Hepatocyte (in vitro differentiated cells): ENCODE measurements around the gene DUXA. TPM values are rescaled to one million over a fixed set of nuclear protein-coding genes. Genes with fewer than 3 reads are reported as not detected.
"Not testable (repeated sequence)": the region's sequence is repeated elsewhere in the genome, so short reads cannot be mapped to it uniquely, and the experiment has no call there.

ENCODE experiments used
- DNase-seq: peaks from one replicate; pipeline ENCODE4 v3.0.0-alpha.2; 2016; ENCODE audit warnings: low spot score
- H2AFZ ChIP-seq: fragments of 200-600 bp; sonication (generic); 2 replicates; pipeline ENCODE4 v1.6.0; 2016; ENCODE audit warnings: antibody characterized with exemption, mild to moderate bottlenecking
- H3K27ac ChIP-seq: fragments of 200-600 bp; sonication (generic); 2 replicates; pipeline ENCODE4 v1.5.1; 2016; ENCODE audit warnings: mild to moderate bottlenecking
- H3K27me3 ChIP-seq: fragments of 200-600 bp; sonication (generic); 2 replicates; pipeline ENCODE4 v1.6.1; 2016
- H3K36me3 ChIP-seq: fragments of 200-600 bp; sonication (generic); replicated peaks from 2 replicates; pipeline ENCODE4 v1.5.1; 2016; ENCODE audit warnings: low read depth; ENCODE audit not compliant: insufficient read depth
- H3K4me1 ChIP-seq: fragments of 200-600 bp; sonication (generic); 2 replicates; pipeline ENCODE4 v1.5.1; 2016; ENCODE audit warnings: mild to moderate bottlenecking, moderate library complexity; ENCODE audit not compliant: insufficient read depth
- H3K4me2 ChIP-seq: fragments of 200-600 bp; sonication (generic); 2 replicates; pipeline ENCODE4 v1.6.0; 2016
- H3K4me3 ChIP-seq: fragments of 200-600 bp; sonication (generic); 2 replicates; pipeline ENCODE4 v1.5.1; 2016; ENCODE audit warnings: mild to moderate bottlenecking
- H3K79me2 ChIP-seq: fragments of 200-600 bp; sonication (generic); 2 replicates; pipeline ENCODE4 v1.6.0; 2017; ENCODE audit warnings: mild to moderate bottlenecking
- H3K9me2 ChIP-seq: fragments of 200-600 bp; sonication (generic); replicated peaks from 2 replicates; pipeline ENCODE4 v1.6.0; 2017; ENCODE audit warnings: mild to moderate bottlenecking; ENCODE audit not compliant: insufficient read depth
- H3K9me3 ChIP-seq: fragments of 200-600 bp; sonication (generic); 2 replicates; pipeline ENCODE4 v1.5.1; 2016; ENCODE audit warnings: low read depth, mild to moderate bottlenecking
- H4K20me1 ChIP-seq: fragments of 200-600 bp; sonication (generic); 2 replicates; pipeline ENCODE4 v1.6.0; 2016; ENCODE audit warnings: mild to moderate bottlenecking; ENCODE audit not compliant: insufficient read depth, poor library complexity, severe bottlenecking
- CTCF ChIP-seq: fragments of 200-600 bp; sonication (generic); IDR thresholded peaks from 2 replicates; pipeline ENCODE4 v1.5.1; 2016; ENCODE audit warnings: antibody characterized with exemption, mild to moderate bottlenecking; ENCODE audit not compliant: poor library complexity
- EZH2 ChIP-seq: fragments of 200-600 bp; sonication (generic); IDR thresholded peaks from 2 replicates; pipeline ENCODE4 v1.6.1; 2016; ENCODE audit warnings: antibody characterized with exemption, mild to moderate bottlenecking, borderline replicate concordance
- EZH2phosphoT487 ChIP-seq: fragments of 200-600 bp; sonication (generic); IDR thresholded peaks from one replicate; pipeline ENCODE4 v1.6.1; 2018; ENCODE audit warnings: antibody characterized with exemption, mild to moderate bottlenecking, low read depth, moderate library complexity; ENCODE audit not compliant: unreplicated experiment, severe bottlenecking
- WGBS: methylation state at CpG from one replicate; pipeline ENCODE4 v1.1.6; 2016; ENCODE audit warnings: low lambda C conversion rate; ENCODE audit errors: missing lambda C conversion rate; 5-methylcytosine and 5-hydroxymethylcytosine counted together
- polyA plus RNA-seq: library from polyadenylated mRNA; unstranded; fragments of >200 nt; fragmentation: Nextera tagmentation; extraction: Ambion mirVana; gene quantifications from 2 replicates; pipeline ENCODE4 v1.2.1, GENCODE V29; 2016
- total RNA-seq: library from RNA; depleted of rRNA; stranded (reverse); fragments of >200 nt; gene quantifications from 2 replicates; pipeline ENCODE4 v1.2.3, GENCODE V29; 2014

Gene DUXA
- not detected in 2 replicates for total RNA-seq
- not detected in 2 replicates for polyA plus RNA-seq

GRCh38 chr19:57167385-57167784, at the start of gene DUXA:
Gene DUXA, minus strand, starts transcription at chr19:57167485. Its CDS starts 42 bp downstream, at chr19:57167443.
- H3K4me2 ChIP-seq, result no peak within 1 kb of the TSS
- no peaks in the 10 kb centered on the region for H4K20me1 ChIP-seq
- no peaks in the 10 kb centered on the region for H3K27me3 ChIP-seq
- no peaks in the 10 kb centered on the region for H3K36me3 ChIP-seq
- no peaks in the 10 kb centered on the region for H3K9me3 ChIP-seq
- no peak for DNase-seq
- no peak within 1 kb of the TSS for H3K4me3 ChIP-seq
- TF ChIP-seq CTCF (no peak), EZH2 (no peak), EZH2phosphoT487 (no peak)
- WGBS, result 73% methylated on average over 6 of the region's 6 CpGs
- H2AFZ ChIP-seq, result no peak within 1 kb of the TSS
- no peaks in the 10 kb centered on the region for H3K4me1 ChIP-seq
- H3K27ac ChIP-seq, result no peak within 1 kb of the TSS
- no peaks in the 10 kb centered on the region for H3K79me2 ChIP-seq
- no peaks in the 10 kb centered on the region for H3K9me2 ChIP-seq

- peaks cover 5% of the 10 kb centered on the region for H3K36me3 ChIP-seq
- WGBS, result 96% methylated on average over 7 of the region's 7 CpGs
Measured at GRCh38 chr19:57212109-57212508, 44.8 kb upstream of the DUXA start.

GRCh38 chr19:57210381-57210780, 43.1 kb upstream of the DUXA start:
- no peak overlapping the region for H3K4me2 ChIP-seq
- no peaks in the 10 kb centered on the region for H3K27me3 ChIP-seq
- H3K4me1 ChIP-seq, result no peaks in the 10 kb centered on the region
- no peak for TF ChIP-seq CTCF
- no peak for TF ChIP-seq EZH2phosphoT487
- no peak for TF ChIP-seq EZH2
- H3K9me2 ChIP-seq, result no peaks in the 10 kb centered on the region
- 75% methylated on average over 4 of the region's 4 CpGs for WGBS
- H4K20me1 ChIP-seq, result no peaks in the 10 kb centered on the region
- no peak overlapping the region for H2AFZ ChIP-seq
- no peak overlapping the region for H3K27ac ChIP-seq
- H3K9me3 ChIP-seq, result no peaks in the 10 kb centered on the region
- peaks cover 5% of the 10 kb centered on the region for H3K36me3 ChIP-seq
- DNase-seq, result no peak
- peaks cover 27% of the 10 kb centered on the region for H3K79me2 ChIP-seq
- no peak overlapping the region for H3K4me3 ChIP-seq

More at GRCh38 chr19:57212109-57212508, 44.8 kb upstream of the DUXA start:
- peaks cover 37% of the 10 kb centered on the region for H3K79me2 ChIP-seq
- H3K27me3 ChIP-seq, result no peaks in the 10 kb centered on the region
- no peak for DNase-seq
- H3K4me1 ChIP-seq, result no peaks in the 10 kb centered on the region
- H3K4me2 ChIP-seq, result no peak overlapping the region
- no peak overlapping the region for H3K27ac ChIP-seq
- H3K9me2 ChIP-seq, result no peaks in the 10 kb centered on the region
- H3K4me3 ChIP-seq, result no peak overlapping the region
- H3K9me3 ChIP-seq, result no peaks in the 10 kb centered on the region
- no peak overlapping the region for H2AFZ ChIP-seq
- no peak for TF ChIP-seq EZH2
- no peak for TF ChIP-seq EZH2phosphoT487
- TF ChIP-seq CTCF, result no peak
- H4K20me1 ChIP-seq, result peaks cover 7% of the 10 kb centered on the region

- no peak for DNase-seq
- no peak for TF ChIP-seq CTCF
- no peak for TF ChIP-seq EZH2
- no peak for TF ChIP-seq EZH2phosphoT487
- H2AFZ ChIP-seq, result no peak overlapping the region
- H3K9me3 ChIP-seq, result no peaks in the 10 kb centered on the region
- H3K27ac ChIP-seq, result no peak overlapping the region
- 97% methylated on average over 5 of the region's 5 CpGs for WGBS
- H3K9me2 ChIP-seq, result no peaks in the 10 kb centered on the region
- H3K4me2 ChIP-seq, result no peak overlapping the region
- H3K4me3 ChIP-seq, result no peak overlapping the region
- H4K20me1 ChIP-seq, result no peaks in the 10 kb centered on the region
- peaks cover 47% of the 10 kb centered on the region for H3K79me2 ChIP-seq
- H3K4me1 ChIP-seq, result no peaks in the 10 kb centered on the region
- no peaks in the 10 kb centered on the region for H3K36me3 ChIP-seq
- H3K27me3 ChIP-seq, result no peaks in the 10 kb centered on the region
Measured at GRCh38 chr19:57202160-57202559, 34.9 kb upstream of the DUXA start.

- H2AFZ ChIP-seq, DNase-seq, H3K36me3 ChIP-seq: not testable (repeated sequence)
Measured at GRCh38 chr19:57197874-57198273, 30.6 kb upstream of the DUXA start.

More at GRCh38 chr19:57197874-57198273, 30.6 kb upstream of the DUXA start:
- not testable (repeated sequence) for H3K9me3 ChIP-seq, H3K9me2 ChIP-seq, H4K20me1 ChIP-seq, H3K27me3 ChIP-seq, H3K4me3 ChIP-seq, H3K4me1 ChIP-seq, H3K4me2 ChIP-seq, H3K27ac ChIP-seq
- H3K79me2 ChIP-seq, result peaks cover 51% of the 10 kb centered on the region
- 98% methylated on average over 6 of the region's 6 CpGs for WGBS
